Endothelial cell of umbilical vein (primary cell): ENCODE results near the gene HOXB3. TPM values are rescaled to one million over a fixed set of nuclear protein-coding genes. Genes with fewer than 3 reads are reported as not detected.

Source experiments
- BruUV-seq: library from RNA; stranded (reverse); fragments of 400-500 nt; replicated peaks from 2 replicates; lab custom pipeline; 2021; lab: Mats Ljungman, UMichigan
- CTCF ChIA-PET: fragments of 300-600, 350-600 bp; sonication (Branson Sonifier 250); formaldehyde crosslinking; loops from one replicate; lab custom pipeline; 2021; ENCODE audit warnings: antibody characterized with exemption, inconsistent platforms; lab: Charles Lee
- POLR2A ChIA-PET: fragments of 300-600, 350-600 bp; sonication (Branson Sonifier 250); formaldehyde crosslinking; loops from one replicate; lab custom pipeline; 2021; ENCODE audit warnings: antibody characterized with exemption, inconsistent platforms; lab: Charles Lee
- DNase-seq: peaks from one replicate; pipeline ENCODE4 v3.0.0-alpha.2; 2011; ENCODE audit warnings: low read depth, low spot score
- FAIRE-seq: peaks from 2 replicates; lab custom pipeline; 2011; peaks lifted over from hg19 to GRCh38; lab: Jason Lieb, UNC
- H2AFZ ChIP-seq: 2 replicates; pipeline ENCODE4 v1.6.0; 2012; ENCODE audit warnings: low read depth, low read length, control low read depth, inconsistent platforms
- H3K27ac ChIP-seq: 2 replicates; pipeline ENCODE4 v1.5.1; 2011; ENCODE audit warnings: low read depth, mild to moderate bottlenecking, control low read depth, low read length, moderate library complexity; ENCODE audit not compliant: insufficient read depth
- H3K27me3 ChIP-seq, 2 experiments: 2 replicates each; pipeline versions ENCODE4 v1.6.0 to v1.6.1; 2011; ENCODE audit warnings: low read length in 2 of 2, mixed read lengths in 1 of 2; ENCODE audit not compliant: control insufficient read depth in 2 of 2, insufficient read depth in 2 of 2
- H3K36me3 ChIP-seq, 2 experiments: 2 replicates in 1 of 2; 3 replicates in 1 of 2; pipeline ENCODE4 v1.5.1; 2011; ENCODE audit warnings: low read length in 2 of 2, mild to moderate bottlenecking in 1 of 2, moderate library complexity in 1 of 2; ENCODE audit not compliant: control insufficient read depth in 2 of 2, insufficient read depth in 2 of 2; ENCODE audit errors: extremely low read depth in 1 of 2
- H3K4me1 ChIP-seq: 3 replicates; pipeline ENCODE4 v1.5.1; 2011; ENCODE audit warnings: mild to moderate bottlenecking, low read length; ENCODE audit not compliant: control insufficient read depth, insufficient read depth; ENCODE audit errors: extremely low read depth
- H3K4me2 ChIP-seq: 2 replicates; pipeline ENCODE4 v1.6.1; 2011; ENCODE audit warnings: low read length, control low read depth, mixed read lengths; ENCODE audit not compliant: insufficient read depth
- H3K4me3 ChIP-seq, 3 experiments: fragments of 200-600 bp in 1 of 3; sonication (generic), shearing (Covaris generic) in 1 of 3; replicated peaks in 1 of 3; 2 replicates each; pipeline ENCODE4 v1.5.1; 2011 to 2016; ENCODE audit warnings: control low read depth in 3 of 3, low read length in 3 of 3, mild to moderate bottlenecking in 2 of 3, inconsistent platforms in 1 of 3, low read depth in 1 of 3, moderate library complexity in 1 of 3; ENCODE audit not compliant: insufficient read depth in 1 of 3
- H3K79me2 ChIP-seq: 2 replicates; pipeline ENCODE4 v1.6.0; 2012; ENCODE audit warnings: low read length, inconsistent platforms; ENCODE audit not compliant: control insufficient read depth, insufficient read depth
- H3K9ac ChIP-seq: replicated peaks from 2 replicates; pipeline ENCODE3; 2011; ENCODE audit warnings: low read length, control low read depth; ENCODE audit not compliant: insufficient read depth; ENCODE audit errors: extremely low read depth
- H3K9me1 ChIP-seq: replicated peaks from 3 replicates; pipeline ENCODE4 v1.6.0; 2011; ENCODE audit warnings: mild to moderate bottlenecking, low read length; ENCODE audit not compliant: control insufficient read depth, insufficient read depth; ENCODE audit errors: extremely low read depth
- H3K9me3 ChIP-seq: replicated peaks from 2 replicates; pipeline ENCODE4 v1.5.1; 2012; ENCODE audit warnings: low read length, inconsistent platforms; ENCODE audit not compliant: control insufficient read depth, insufficient read depth
- H4K20me1 ChIP-seq: replicated peaks from 2 replicates; pipeline ENCODE3; 2011; ENCODE audit warnings: mild to moderate bottlenecking, low read length; ENCODE audit not compliant: control insufficient read depth, insufficient read depth; ENCODE audit errors: extremely low read depth
- CTCF ChIP-seq, 2 donors: IDR thresholded peaks; 1 replicate in 1 of 2; 2 replicates in 1 of 2; pipeline ENCODE4 v1.5.1; 2011; ENCODE audit warnings: low read length in 2 of 2, mild to moderate bottlenecking in 2 of 2, moderate library complexity in 2 of 2, control low read depth in 1 of 2, inconsistent platforms in 1 of 2, low read depth in 1 of 2; ENCODE audit not compliant: insufficient read depth in 1 of 2; ENCODE audit errors: extremely low read depth in 1 of 2
- EZH2 ChIP-seq: IDR thresholded peaks from 2 replicates; pipeline ENCODE4 v1.6.1; 2012; ENCODE audit warnings: borderline replicate concordance, low read depth, mild to moderate bottlenecking, moderate library complexity, low read length, inconsistent platforms; ENCODE audit not compliant: severe bottlenecking
- FOS ChIP-seq: IDR thresholded peaks from 2 replicates; pipeline ENCODE4 v1.6.1; 2011; ENCODE audit warnings: mild to moderate bottlenecking, low read length, moderate library complexity, borderline replicate concordance; ENCODE audit not compliant: insufficient read depth
- GATA2 ChIP-seq: IDR thresholded peaks from 2 replicates; pipeline ENCODE4 v1.7.0; 2011; ENCODE audit warnings: low read depth, mild to moderate bottlenecking, moderate library complexity, mixed read lengths, low read length; ENCODE audit not compliant: insufficient read length, insufficient read depth
- JUN ChIP-seq: IDR thresholded peaks from 2 replicates; pipeline ENCODE4 v1.6.1; 2011; ENCODE audit warnings: borderline replicate concordance, low read depth; ENCODE audit not compliant: insufficient read length, insufficient read depth
- MAX ChIP-seq: IDR thresholded peaks from 2 replicates; pipeline ENCODE4 v1.6.1; 2011; ENCODE audit not compliant: insufficient read depth, insufficient read length
- MYC ChIP-seq: IDR thresholded peaks from one replicate; pipeline ENCODE4 v1.6.1; 2011; ENCODE audit warnings: mild to moderate bottlenecking, low read depth, low read length
- POLR2A ChIP-seq: IDR thresholded peaks from 2 replicates; pipeline ENCODE4 v1.6.1; 2012; ENCODE audit warnings: low read depth, mild to moderate bottlenecking, control low read depth, low read length
- POLR2AphosphoS5 ChIP-seq: IDR thresholded peaks from 2 replicates; pipeline ENCODE4 v1.6.1; 2012; ENCODE audit warnings: low read depth, mild to moderate bottlenecking, control low read depth, low read length, moderate library complexity; ENCODE audit not compliant: insufficient read depth
- dilution Hi-C: fragments of 300-500 bp; cut with MboI; formaldehyde crosslinking; loops from one replicate; pipeline ENCODE4 v1.15.0; 2019; ENCODE audit warnings: low sequenced_read_pairs; ENCODE audit not compliant: extremely low pct_ligation_motif_present
- intact Hi-C: fragments of 100-400 bp; cut with micrococcal nuclease; formaldehyde crosslinking; loops from one replicate; pipeline ENCODE4 v1.10.0; 2022
- polyA plus RNA-seq, 4 experiments: library from polyadenylated mRNA; depleted of rRNA in 3 of 4; stranded (reverse) in 3 of 4; unstranded in 1 of 4; fragments of >200 nt; gene quantifications; 2 replicates each; pipeline versions ENCODE4 v1.2.1 to v1.2.3, GENCODE V29; 2011 to 2012; ENCODE audit warnings: missing spikeins in 1 of 4
- total RNA-seq: library from RNA; stranded (reverse); gene quantifications from 2 replicates; pipeline ENCODE4 v1.2.3, GENCODE V29; 2021

The HOXB3 gene
- total and polyA plus RNA-seq, 2 donors (not counting 3 experiments of a cell fraction or from before 2014, with no cell fraction given), result 29.6 to 56.6 TPM

- H3K36me3 ChIP-seq, result peaks cover 0 to 8% of the 10 kb centered on the region in 2 experiments
- peaks cover 39% of the 10 kb centered on the region for H3K79me2 ChIP-seq
- FAIRE-seq (no peak), DNase-seq (no peak)
- no TSS peak for BruUV-seq
- no peak overlapping the region for H3K9ac ChIP-seq
- peaks cover 42% of the 10 kb centered on the region for H3K4me1 ChIP-seq
- H2AFZ ChIP-seq, result no peak overlapping the region
- H3K9me3 ChIP-seq, result no peaks in the 10 kb centered on the region
- ChIA-PET POLR2A (no interaction called here), CTCF (interaction anchor here (0.9 to 2.3 kb wide), 17 partner anchors 10 to 373 kb away, joined by 3 to 22 read pairs (median 4); partner anchors contain the start of gene HOXB8)
- intact Hi-C loops (no loop called here), dilution Hi-C loops (no loop called here)
- peak overlapping the region; percentile 22 for H3K27ac ChIP-seq
- TF ChIP-seq FOS (no peak), MYC (no peak), MAX (no peak), POLR2AphosphoS5 (no peak), GATA2 (no peak), JUN (no peak), POLR2A (no peak), EZH2 (no peak), CTCF (IDR thresholded peaks at IDR 0.05; ENCODE audit: extremely low read depth in 1 of 2, insufficient read depth in 1 of 2, low read depth in 1 of 2, low read length in 2 of 2) (no peak)
- H3K4me2 ChIP-seq, result no peak overlapping the region
- no peaks in the 10 kb centered on the region for H3K27me3 ChIP-seq
- no peaks in the 10 kb centered on the region for H4K20me1 ChIP-seq
- H3K9me1 ChIP-seq, result no peaks in the 10 kb centered on the region
- H3K4me3 ChIP-seq, result no peak overlapping the region
Measured at GRCh38 chr17:48588074-48588415, 2.0 kb downstream of the HOXB3 start.
